ENCODE data around the gene EPRS1.

EPRS1 gene

GRCh38 chr1:220062629-220063028 is 16.3 kb upstream of the EPRS1 start:
- H3K36me3 ChIP-seq (replicated peaks), result peaks cover 13% of the 10 kb centered on the region
- TF ChIP-seq, protein P1, sequence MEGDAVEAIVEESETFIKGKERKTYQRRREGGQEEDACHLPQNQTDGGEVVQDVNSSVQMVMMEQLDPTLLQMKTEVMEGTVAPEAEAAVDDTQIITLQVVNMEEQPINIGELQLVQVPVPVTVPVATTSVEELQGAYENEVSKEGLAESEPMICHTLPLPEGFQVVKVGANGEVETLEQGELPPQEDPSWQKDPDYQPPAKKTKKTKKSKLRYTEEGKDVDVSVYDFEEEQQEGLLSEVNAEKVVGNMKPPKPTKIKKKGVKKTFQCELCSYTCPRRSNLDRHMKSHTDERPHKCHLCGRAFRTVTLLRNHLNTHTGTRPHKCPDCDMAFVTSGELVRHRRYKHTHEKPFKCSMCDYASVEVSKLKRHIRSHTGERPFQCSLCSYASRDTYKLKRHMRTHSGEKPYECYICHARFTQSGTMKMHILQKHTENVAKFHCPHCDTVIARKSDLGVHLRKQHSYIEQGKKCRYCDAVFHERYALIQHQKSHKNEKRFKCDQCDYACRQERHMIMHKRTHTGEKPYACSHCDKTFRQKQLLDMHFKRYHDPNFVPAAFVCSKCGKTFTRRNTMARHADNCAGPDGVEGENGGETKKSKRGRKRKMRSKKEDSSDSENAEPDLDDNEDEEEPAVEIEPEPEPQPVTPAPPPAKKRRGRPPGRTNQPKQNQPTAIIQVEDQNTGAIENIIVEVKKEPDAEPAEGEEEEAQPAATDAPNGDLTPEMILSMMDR (IDR thresholded peaks at IDR 0.05; ENCODE audit: low read depth, low read length, missing control alignments), result no peak
- no peaks in the 10 kb centered on the region for H3K27me3 ChIP-seq (replicated peaks)
- no peak overlapping the region for H3K4me3 ChIP-seq (ENCODE audit: low read depth, low read length)
- no peak overlapping the region for H3K27ac ChIP-seq
- in situ Hi-C loops (cut with HindIII; ENCODE audit: low pct_ligation_motif_present, low sequenced_read_pairs), result no loop called here
- DNase-seq, result no peak

GRCh38 chr1:220060876-220061275 is 14.6 kb upstream of the EPRS1 start:
- H3K4me3 ChIP-seq (ENCODE audit: low read depth, low read length), result no peak overlapping the region
- peaks cover 11% of the 10 kb centered on the region for H3K36me3 ChIP-seq (replicated peaks)
- TF ChIP-seq, protein P1 (IDR thresholded peaks at IDR 0.05; ENCODE audit: low read depth, low read length, missing control alignments), result no peak
- DNase-seq, result no peak
- no peaks in the 10 kb centered on the region for H3K27me3 ChIP-seq (replicated peaks)
- H3K27ac ChIP-seq, result no peak overlapping the region
- in situ Hi-C loops (cut with HindIII; ENCODE audit: low pct_ligation_motif_present, low sequenced_read_pairs), result no loop called here

- H3K27ac ChIP-seq, result no peak overlapping the region
- no peaks in the 10 kb centered on the region for H3K27me3 ChIP-seq (replicated peaks)
- TF ChIP-seq, protein P1 (IDR thresholded peaks at IDR 0.05; ENCODE audit: low read depth, low read length, missing control alignments), result no peak
- no peak overlapping the region for H3K4me3 ChIP-seq (ENCODE audit: low read depth, low read length)
- H3K36me3 ChIP-seq (replicated peaks), result peaks cover 2% of the 10 kb centered on the region
- in situ Hi-C loops (cut with HindIII; ENCODE audit: low pct_ligation_motif_present, low sequenced_read_pairs), result no loop called here
- no peak for DNase-seq
Measured at GRCh38 chr1:220056374-220056773, 10.1 kb upstream of the EPRS1 start.

DNA sequence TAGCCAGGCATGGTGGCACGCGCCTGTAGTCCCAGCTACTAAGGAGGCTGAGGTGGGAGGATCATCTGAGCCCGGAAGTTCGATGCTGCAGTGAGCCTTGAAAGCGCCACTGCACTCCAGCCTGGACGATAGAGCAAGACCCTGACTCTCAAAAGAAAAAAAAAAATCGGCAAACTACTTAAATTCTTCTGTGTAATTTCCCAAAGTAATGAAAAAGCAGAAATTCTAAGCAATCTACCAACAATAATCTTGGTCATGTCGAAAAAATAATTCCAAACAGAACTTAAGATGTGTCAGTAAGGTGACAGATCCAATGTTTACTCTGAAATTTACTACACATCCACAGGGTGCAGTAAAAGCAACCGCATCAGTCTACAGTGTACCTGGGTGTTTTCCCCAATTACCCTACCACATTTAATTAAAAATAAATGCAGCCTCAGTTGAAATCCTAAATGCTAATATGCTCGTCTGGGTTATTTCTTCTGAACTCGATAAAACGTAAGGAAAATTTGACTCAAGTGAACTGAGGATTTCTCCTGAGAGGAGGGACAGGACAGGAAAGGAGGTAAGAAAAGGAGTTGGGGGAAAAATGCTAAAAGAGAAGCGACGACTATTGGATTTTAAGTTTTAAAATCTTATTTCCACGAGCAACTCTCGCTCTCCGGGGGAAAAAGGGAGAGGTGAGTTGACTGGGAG is 801 bp downstream of the EPRS1 start:
- Histone ChIP-seq H3K27ac (peak overlapping the region; percentile 79), H3K4me3 (ENCODE audit: low read depth, low read length) (peak overlapping the region; percentile 100), H3K36me3 (replicated peaks) (no peaks in the 10 kb centered on the region), H3K27me3 (replicated peaks) (no peaks in the 10 kb centered on the region)
- DNase-seq, result no peak
- in situ Hi-C loops (cut with HindIII; ENCODE audit: low pct_ligation_motif_present, low sequenced_read_pairs), result no loop called here
- TF ChIP-seq, protein P1 (IDR thresholded peaks at IDR 0.05; ENCODE audit: low read depth, low read length, missing control alignments), result no peak

DNA sequence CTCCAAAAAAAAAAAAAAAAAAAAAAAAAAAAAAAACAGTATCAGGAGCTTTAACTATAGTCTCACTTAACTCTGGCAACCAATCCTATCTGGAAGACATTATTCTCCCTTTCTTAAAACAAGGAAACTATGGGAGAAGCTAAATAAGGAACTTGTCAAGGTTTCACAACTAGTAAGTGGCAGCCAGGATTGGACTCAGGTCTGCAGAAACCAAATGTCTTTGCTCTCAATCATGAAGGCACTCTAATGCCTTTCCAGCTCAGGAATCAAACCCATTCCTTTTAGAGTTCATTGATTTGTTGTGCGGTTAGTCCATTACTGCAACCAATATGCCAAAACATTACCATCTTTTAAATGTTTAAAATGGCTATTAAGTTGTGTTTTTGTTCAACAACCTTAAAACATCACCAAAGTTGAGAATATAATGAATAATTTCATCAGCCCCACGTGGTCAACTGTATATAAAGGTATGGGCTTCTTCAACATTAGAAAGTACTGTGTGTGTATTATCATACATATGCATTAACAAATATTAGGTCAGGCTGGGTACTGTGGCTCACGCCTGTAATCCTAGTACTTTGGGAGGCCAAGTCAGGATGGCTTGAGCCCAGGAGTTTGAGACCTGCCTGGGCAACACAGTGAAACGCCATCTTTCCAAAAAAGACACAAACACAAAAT is 1.5 kb downstream of the EPRS1 start:
- DNase-seq, result no peak

More for the DNA sequence above, 1.5 kb downstream of the EPRS1 start:
- Histone ChIP-seq H3K27me3 (replicated peaks) (no peaks in the 10 kb centered on the region), H3K36me3 (replicated peaks) (peaks cover under 1% of the 10 kb centered on the region), H3K27ac (no peak overlapping the region), H3K4me3 (ENCODE audit: low read depth, low read length) (peak overlapping the region; percentile 100)
- in situ Hi-C loops (cut with HindIII; ENCODE audit: low pct_ligation_motif_present, low sequenced_read_pairs), result no loop called here
- TF ChIP-seq, protein P1 (IDR thresholded peaks at IDR 0.05; ENCODE audit: low read depth, low read length, missing control alignments), result no peak
